PC-9 (cell line): Measurements from ENCODE around the gene ZNF608. TPM values are rescaled to one million over a fixed set of nuclear protein-coding genes. Genes with fewer than 3 reads are reported as not detected.

Experiments
- BruUV-seq: library from RNA; stranded (reverse); fragments of 400-500 nt; replicated peaks from 2 replicates; lab custom pipeline; 2021; lab: Mats Ljungman, UMichigan
- CTCF ChIA-PET: fragments of 300-600 bp; sonication (Branson Sonifier 250); formaldehyde crosslinking; loops from one replicate; lab custom pipeline; 2022; ENCODE audit warnings: antibody characterized with exemption; lab: Charles Lee
- POLR2A ChIA-PET: fragments of 300-600 bp; sonication (Branson Sonifier 250); formaldehyde crosslinking; loops from one replicate; lab custom pipeline; 2022; ENCODE audit warnings: antibody characterized with exemption; ENCODE audit not compliant: unreplicated experiment; lab: Charles Lee
- DNase-seq, 2 experiments: peaks; one replicate each; pipeline versions ENCODE4 v3.0.0 to v3.0.0-alpha.2; 2015 to 2022; ENCODE audit warnings: mixed read lengths in 1 of 2
- H2AFZ ChIP-seq: fragments of 200-600 bp; sonication (generic); 2 replicates; pipeline ENCODE4 v1.8.1; 2017; ENCODE audit warnings: antibody characterized with exemption
- H3F3A ChIP-seq: fragments of 200-600 bp; sonication (generic); 2 replicates; pipeline ENCODE4 v1.8.1; 2017; ENCODE audit warnings: antibody characterized with exemption, mild to moderate bottlenecking, low read depth; ENCODE audit not compliant: insufficient read depth
- H3K27ac ChIP-seq: fragments of 200-600 bp; sonication (generic); 2 replicates; pipeline ENCODE4 v1.6.1; 2016; ENCODE audit warnings: mixed run types
- H3K27me3 ChIP-seq: fragments of 200-600 bp; sonication (generic); 2 replicates; pipeline ENCODE4 v1.6.1; 2016; ENCODE audit warnings: low read depth, mixed run types; ENCODE audit not compliant: insufficient read depth
- H3K36me3 ChIP-seq: fragments of 200-600 bp; sonication (generic); 2 replicates; pipeline ENCODE4 v1.6.1; 2016; ENCODE audit warnings: low read depth, mixed run types
- H3K4me1 ChIP-seq: fragments of 200-600 bp; sonication (generic); replicated peaks from 2 replicates; pipeline ENCODE4 v1.6.1; 2016; ENCODE audit warnings: mixed run types; ENCODE audit not compliant: insufficient read depth
- H3K4me2 ChIP-seq: fragments of 200-600 bp; sonication (generic); 2 replicates; pipeline ENCODE4 v1.6.1; 2017; ENCODE audit warnings: mixed run types
- H3K4me3 ChIP-seq: fragments of 200-600 bp; sonication (generic); 2 replicates; pipeline ENCODE4 v1.6.1; 2016; ENCODE audit warnings: mixed run types
- H3K79me2 ChIP-seq: fragments of 200-600 bp; sonication (generic); 2 replicates; pipeline ENCODE4 v1.6.1; 2017; ENCODE audit warnings: low read depth, mixed run types
- H3K9me2 ChIP-seq: fragments of 200-600 bp; sonication (generic); 2 replicates; pipeline ENCODE4 v1.8.1; 2017; ENCODE audit warnings: mild to moderate bottlenecking; ENCODE audit not compliant: insufficient read depth
- H3K9me3 ChIP-seq: fragments of 200-600 bp; sonication (generic); 2 replicates; pipeline ENCODE4 v1.8.1; 2016; ENCODE audit warnings: low read depth; ENCODE audit not compliant: insufficient read depth
- H4K20me1 ChIP-seq: fragments of 200-600 bp; sonication (generic); 2 replicates; pipeline ENCODE4 v1.8.1; 2017; ENCODE audit not compliant: insufficient read depth
- CTCF ChIP-seq: fragments of 200-600 bp; sonication (generic); conservative IDR thresholded peaks from 2 replicates; pipeline ENCODE4 v1.6.1; 2017; ENCODE audit warnings: mixed run types, antibody characterized with exemption, mild to moderate bottlenecking, moderate library complexity
- EZH2 ChIP-seq: fragments of 200-600 bp; sonication (generic); IDR thresholded peaks from 2 replicates; pipeline ENCODE4 v1.8.0; 2017; ENCODE audit warnings: antibody characterized with exemption, low read depth
- intact Hi-C: fragments of 100-400 bp; cut with micrococcal nuclease; formaldehyde crosslinking; loops from one replicate; pipeline ENCODE4 v1.10.0; 2022; ENCODE audit not compliant: unreplicated experiment
- total RNA-seq: library from RNA; stranded (reverse); gene quantifications from 2 replicates; pipeline ENCODE4 v1.2.3, GENCODE V29; 2021

The ZNF608 gene
- total RNA-seq, 1 experiment from 2014 or later = 5.5 TPM

GRCh38 chr5:124724357-124725039 lies 21.9 kb downstream of the ZNF608 start:
- no peak overlapping the region for H3K4me2 ChIP-seq
- no TSS peak for BruUV-seq
- intact Hi-C loops = no loop called here
- H3K27me3 ChIP-seq = no peaks in the 10 kb centered on the region
- H2AFZ ChIP-seq = no peak overlapping the region
- H3K9me2 ChIP-seq = no peaks in the 10 kb centered on the region
- no peaks in the 10 kb centered on the region for H3K9me3 ChIP-seq
- H3K4me3 ChIP-seq = no peak overlapping the region
- H3K27ac ChIP-seq = no peak overlapping the region
- H3K79me2 ChIP-seq = no peaks in the 10 kb centered on the region
- no peak for DNase-seq
- H3F3A ChIP-seq = no peaks in the 10 kb centered on the region
- H3K4me1 ChIP-seq = no peaks in the 10 kb centered on the region
- POLR2A ChIA-PET = interaction anchor here (0.7 kb wide), 1 partner anchor 64 kb away, joined by 5 read pairs; no protein-coding TSS in a partner anchor
- CTCF ChIA-PET = no interaction called here
- no peaks in the 10 kb centered on the region for H4K20me1 ChIP-seq
- TF ChIP-seq EZH2 = no peak
- TF ChIP-seq CTCF = no peak
- H3K36me3 ChIP-seq = no peaks in the 10 kb centered on the region

GRCh38 chr5:124721229-124721735 lies 25.2 kb downstream of the ZNF608 start:
- no peaks in the 10 kb centered on the region for H3K27me3 ChIP-seq
- ChIA-PET CTCF (no interaction called here), POLR2A (no interaction called here)
- H3F3A ChIP-seq = no peaks in the 10 kb centered on the region
- H2AFZ ChIP-seq = no peak overlapping the region
- H3K27ac ChIP-seq = no peak overlapping the region
- H3K9me3 ChIP-seq = no peaks in the 10 kb centered on the region
- no peaks in the 10 kb centered on the region for H3K9me2 ChIP-seq
- no TSS peak for BruUV-seq
- H3K36me3 ChIP-seq = no peaks in the 10 kb centered on the region
- no peak overlapping the region for H3K4me2 ChIP-seq
- no peak overlapping the region for H3K4me3 ChIP-seq
- H3K4me1 ChIP-seq = no peaks in the 10 kb centered on the region
- H3K79me2 ChIP-seq = no peaks in the 10 kb centered on the region
- TF ChIP-seq CTCF (no peak), EZH2 (no peak)
- H4K20me1 ChIP-seq = no peaks in the 10 kb centered on the region
- DNase-seq = no peak
- intact Hi-C loops = no loop called here

GRCh38 chr5:124720593-124720992 lies 25.8 kb downstream of the ZNF608 start:
- Histone ChIP-seq H3K27ac (no peak overlapping the region), H3K4me2 (no peak overlapping the region), H3F3A (no peaks in the 10 kb centered on the region), H3K4me3 (no peak overlapping the region), H3K9me3 (no peaks in the 10 kb centered on the region), H3K9me2 (no peaks in the 10 kb centered on the region), H3K79me2 (no peaks in the 10 kb centered on the region), H3K4me1 (no peaks in the 10 kb centered on the region), H3K27me3 (no peaks in the 10 kb centered on the region), H2AFZ (no peak overlapping the region), H3K36me3 (no peaks in the 10 kb centered on the region), H4K20me1 (no peaks in the 10 kb centered on the region)
- ChIA-PET CTCF (no interaction called here), POLR2A (no interaction called here)
- DNase-seq = no peak
- intact Hi-C loops = no loop called here
- TF ChIP-seq CTCF (no peak), EZH2 (no peak)
- no TSS peak for BruUV-seq
